GM12801 (cell line): ENCODE measurements around the gene SCN7A.

ENCODE experiments used
- CTCF ChIP-seq: IDR thresholded peaks from one replicate; pipeline ENCODE4 v1.5.1; 2011; ENCODE audit warnings: control low read depth; ENCODE audit not compliant: insufficient read length; ENCODE audit errors: extremely low read depth

SCN7A gene

GRCh38 chr2:166517533-166518061 is 23.5 kb upstream of the SCN7A start:
- TF ChIP-seq CTCF, result no peak

DNA sequence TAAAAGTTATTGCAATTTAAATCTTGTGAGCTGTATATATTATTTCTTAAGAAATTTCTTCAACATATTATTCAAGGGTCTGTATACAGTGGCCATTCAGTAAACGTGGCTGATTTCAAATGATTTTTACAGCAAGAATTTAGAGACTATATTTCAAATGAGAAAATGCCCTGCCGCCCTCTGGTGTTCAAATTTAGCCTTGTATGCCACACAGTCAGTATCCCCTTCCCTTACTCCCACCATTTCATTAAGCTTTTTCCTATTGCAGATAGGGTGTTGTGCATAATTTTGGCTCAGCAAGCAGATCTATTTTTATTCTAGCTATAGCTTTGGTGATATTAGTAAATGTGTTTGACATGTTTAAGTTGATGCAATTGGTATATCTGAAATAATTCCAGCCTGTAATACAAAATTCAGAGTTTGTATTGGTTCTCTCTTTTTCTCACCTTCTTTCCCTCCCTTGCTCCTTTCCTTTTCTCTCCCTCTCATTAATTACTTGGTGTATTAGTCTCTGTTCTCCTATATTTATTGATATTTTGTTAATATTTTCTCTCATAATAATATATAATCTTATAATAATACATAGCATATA is 22.8 kb upstream of the SCN7A start:
- no peak for TF ChIP-seq CTCF

DNA sequence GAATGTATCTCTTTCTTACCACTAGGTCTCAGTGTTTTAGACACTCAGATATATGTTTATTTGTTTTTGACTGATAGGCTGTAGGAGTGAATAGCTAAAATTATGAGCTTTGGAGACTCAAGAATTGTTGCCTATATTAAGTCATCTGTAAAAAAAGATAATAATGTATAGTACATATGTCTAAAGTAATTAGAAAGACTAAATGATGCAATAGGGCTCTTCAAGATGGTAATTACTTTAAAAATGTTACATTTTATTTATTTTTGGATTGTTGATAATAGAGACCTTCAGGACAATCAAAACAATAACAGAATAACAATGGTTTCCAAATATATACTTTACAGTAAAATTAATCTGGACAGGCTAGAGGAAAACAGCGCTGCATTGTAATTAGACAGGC is 19.9 kb upstream of the SCN7A start:
- TF ChIP-seq CTCF, result no peak

DNA sequence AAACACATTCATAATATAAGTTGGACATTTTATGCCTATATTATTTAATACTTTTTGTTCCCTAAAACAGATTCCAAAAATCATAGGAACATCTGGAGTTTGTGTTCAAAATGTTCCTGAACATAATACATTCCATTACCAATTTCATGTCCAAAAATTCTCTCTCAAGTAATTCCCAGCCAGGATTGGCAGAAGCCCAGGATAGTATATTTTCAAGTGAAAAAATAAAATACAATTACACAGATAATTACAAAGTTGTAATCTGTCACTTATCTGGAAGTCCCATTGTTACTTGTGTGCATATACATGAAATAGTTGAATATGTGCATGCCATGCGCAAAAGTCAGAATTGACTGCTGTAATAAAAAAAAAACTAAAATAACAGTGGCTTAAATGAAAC is 5.2 kb upstream of the SCN7A start:
- TF ChIP-seq CTCF, result no peak

- TF ChIP-seq CTCF, result no peak
Observed at GRCh38 chr2:166491461-166491860, 2.6 kb downstream of the SCN7A start.

DNA sequence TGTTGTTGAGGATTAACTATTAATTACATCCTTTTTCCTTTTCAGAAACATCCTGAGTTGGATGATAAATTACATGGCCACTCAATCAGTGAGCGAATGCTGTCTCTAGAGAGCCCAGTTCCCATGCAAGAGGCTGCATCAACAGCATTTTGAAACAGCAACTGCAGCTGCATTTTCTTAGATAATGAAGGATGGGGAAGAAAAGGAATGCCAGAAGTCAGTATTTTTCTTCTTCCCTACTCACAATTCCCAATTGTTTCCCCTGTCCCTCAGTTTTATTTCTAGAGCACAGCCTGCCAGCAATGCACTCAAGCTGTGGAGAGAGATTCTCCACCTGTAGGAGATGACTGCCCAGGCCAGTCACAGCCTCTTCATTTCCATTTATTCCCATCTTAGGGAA is 6.9 kb downstream of the SCN7A start:
- TF ChIP-seq CTCF, result no peak

DNA sequence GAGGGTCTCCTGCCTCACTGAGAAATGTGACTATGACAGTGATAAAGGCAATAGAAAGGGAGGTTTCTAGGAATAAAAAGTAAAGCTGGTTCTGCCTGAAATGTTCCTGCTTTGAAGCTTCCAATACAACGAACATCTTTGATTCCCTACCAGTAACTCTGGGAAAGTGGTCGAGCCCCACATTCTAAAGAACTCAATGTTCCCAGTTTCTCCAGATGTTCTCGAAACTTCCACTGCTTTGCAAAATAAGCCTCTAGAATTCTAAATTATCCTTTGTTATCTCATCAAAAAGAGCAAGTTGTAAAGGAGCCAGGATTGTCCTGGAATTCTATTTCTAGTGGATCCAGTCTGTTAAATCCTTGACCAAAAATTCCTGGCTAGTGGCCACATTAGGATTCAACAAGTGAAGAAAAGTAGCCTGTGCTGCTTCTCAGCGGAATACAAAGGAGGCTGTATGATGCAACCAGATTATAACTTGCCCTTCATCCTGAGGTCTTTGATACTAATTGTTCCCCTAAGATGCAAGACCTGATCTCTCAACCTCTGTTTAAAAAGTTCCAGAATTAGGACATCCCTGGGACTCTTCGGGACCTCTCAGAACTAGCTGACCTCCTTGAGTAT is 8.4 kb downstream of the SCN7A start:
- TF ChIP-seq CTCF, result no peak

GRCh38 chr2:166472332-166472731 is 21.7 kb downstream of the SCN7A start:
- TF ChIP-seq CTCF, result no peak
